Sigmoid colon (tissue), 7 donors: Measurements from ENCODE around the gene KIF1A. TPM values are rescaled to one million over a fixed set of nuclear protein-coding genes. Genes with fewer than 3 reads are reported as not detected.

Source experiments
- DNase-seq: peaks from one replicate; pipeline ENCODE4 v3.0.0-alpha.2; 2019
- H3K27ac ChIP-seq, 4 donors: fragments of 200-600 bp; sonication (generic); one replicate each; pipeline ENCODE4 v1.5.1; 2016 to 2019; ENCODE audit warnings: mild to moderate bottlenecking in 1 of 4
- H3K27me3 ChIP-seq, 3 donors: fragments of 200-600 bp; sonication (generic); one replicate each; pipeline ENCODE4 v1.5.1; 2019; ENCODE audit warnings: mild to moderate bottlenecking in 1 of 3
- H3K36me3 ChIP-seq, 4 donors: fragments of 200-600 bp; sonication (generic); one replicate each; pipeline ENCODE4 v1.5.1; 2016 to 2019
- H3K4me1 ChIP-seq, 4 donors: fragments of 200-600 bp; sonication (generic); one replicate each; pipeline ENCODE4 v1.5.1; 2017 to 2019
- H3K4me3 ChIP-seq, 4 donors: fragments of 200-600 bp; sonication (generic); one replicate each; pipeline ENCODE4 v1.5.1; 2017 to 2019; ENCODE audit warnings: mild to moderate bottlenecking in 2 of 4, moderate library complexity in 1 of 4
- H3K9me3 ChIP-seq, 4 donors: fragments of 200-600 bp in 3 of 4; sonication (generic) in 3 of 4; one replicate each; pipeline versions ENCODE4 v1.5.1 to v1.6.1; 2013 to 2019
- CTCF ChIP-seq, 4 experiments: fragments of 450-650 bp in 3 of 4; fragments of 200-600 bp in 1 of 4; IDR thresholded peaks; one replicate each; pipeline ENCODE4 v1.5.1; 2016 to 2019; ENCODE audit warnings: antibody characterized with exemption in 4 of 4, mild to moderate bottlenecking in 3 of 4, moderate library complexity in 2 of 4
- EP300 ChIP-seq, 4 donors: sonication (generic); formaldehyde crosslinking; IDR thresholded peaks; one replicate each; pipeline ENCODE4 v1.6.1; 2017; ENCODE audit warnings: antibody characterized with exemption in 4 of 4
- POLR2A ChIP-seq, 2 donors: fragments of 450-650 bp; IDR thresholded peaks; one replicate each; pipeline ENCODE4 v1.6.1; 2016; ENCODE audit warnings: antibody characterized with exemption in 2 of 2, mild to moderate bottlenecking in 2 of 2, moderate library complexity in 2 of 2
- POLR2AphosphoS5 ChIP-seq, 4 donors: sonication (generic); formaldehyde crosslinking; IDR thresholded peaks; one replicate each; pipeline ENCODE4 v1.6.1; 2017; ENCODE audit warnings: antibody characterized with exemption in 4 of 4
- WGBS, 2 donors: extraction: QIAGEN DNeasy Blood & Tissue Kit; methylation state at CpG; one replicate each; pipeline ENCODE4 v1.1.7; 2013; 5-methylcytosine and 5-hydroxymethylcytosine counted together
- intact Hi-C: fragments of 100-400 bp; cut with DNase I; formaldehyde crosslinking; loops from one replicate; pipeline ENCODE4 v1.15.1; 2023
- polyA plus RNA-seq, 3 donors: library from polyadenylated mRNA; stranded (reverse); fragments of 200-250 nt; gene quantifications; one replicate each; pipeline ENCODE4 v1.2.3, GENCODE V29; 2013
- total RNA-seq, 4 donors: library from RNA; depleted of rRNA; stranded (reverse); fragments of >200 nt; gene quantifications; one replicate each; pipeline ENCODE4 v1.1.0, GENCODE V29; 2016
- donor health status: healthy with polysubstance abuse.
- donor health status: Bipolar disorder and iron deficiency.
- donor health status: healthy.

The KIF1A gene
- total and polyA plus RNA-seq, 7 donors: under 0.01 to 9.7 (median 4.4) TPM

GRCh38 chr2:240746671-240747070, 73.3 kb downstream of the KIF1A start:
- TF ChIP-seq CTCF (IDR thresholded peaks at IDR 0.05) (no peak), POLR2AphosphoS5 (IDR thresholded peaks at IDR 0.05) (no peak), POLR2A (IDR thresholded peaks at IDR 0.05) (no peak), EP300 (IDR thresholded peaks at IDR 0.05) (no peak)
- DNase-seq: no peak
- no peaks in the 10 kb centered on the region for H3K36me3 ChIP-seq
- intact Hi-C loops: no loop called here
- H3K27ac ChIP-seq: no peak overlapping the region
- no peaks in the 10 kb centered on the region for H3K27me3 ChIP-seq
- H3K9me3 ChIP-seq: no peaks in the 10 kb centered on the region
- H3K4me3 ChIP-seq: no peak overlapping the region
- WGBS, 2 donors: 94% methylated on average over 16 of the region's 16 CpGs
- no peaks in the 10 kb centered on the region for H3K4me1 ChIP-seq

- no peak overlapping the region for H3K27ac ChIP-seq
- DNase-seq: no peak
- intact Hi-C loops: no loop called here
- no peaks in the 10 kb centered on the region for H3K27me3 ChIP-seq
- no peaks in the 10 kb centered on the region for H3K9me3 ChIP-seq
- no peak overlapping the region for H3K4me3 ChIP-seq
- TF ChIP-seq POLR2A (IDR thresholded peaks at IDR 0.05) (no peak), CTCF (IDR thresholded peaks at IDR 0.05) (no peak), POLR2AphosphoS5 (IDR thresholded peaks at IDR 0.05) (no peak), EP300 (IDR thresholded peaks at IDR 0.05) (no peak)
- no peaks in the 10 kb centered on the region for H3K4me1 ChIP-seq
- 82 to 90% methylated on average over 15 of the region's 15 CpGs for WGBS, 2 donors
- H3K36me3 ChIP-seq: no peaks in the 10 kb centered on the region
Measured at GRCh38 chr2:240745962-240746361, 74.1 kb downstream of the KIF1A start.

GRCh38 chr2:240745456-240745855, 74.6 kb downstream of the KIF1A start:
- no peak for DNase-seq
- H3K9me3 ChIP-seq: no peaks in the 10 kb centered on the region
- intact Hi-C loops: no loop called here
- no peak overlapping the region for H3K27ac ChIP-seq
- H3K36me3 ChIP-seq: no peaks in the 10 kb centered on the region
- H3K4me1 ChIP-seq: no peaks in the 10 kb centered on the region
- TF ChIP-seq EP300 (IDR thresholded peaks at IDR 0.05): no peak
- no peak for TF ChIP-seq POLR2A (IDR thresholded peaks at IDR 0.05)
- no peak for TF ChIP-seq POLR2AphosphoS5 (IDR thresholded peaks at IDR 0.05)
- no peak for TF ChIP-seq CTCF (IDR thresholded peaks at IDR 0.05)
- no peak overlapping the region for H3K4me3 ChIP-seq
- no peaks in the 10 kb centered on the region for H3K27me3 ChIP-seq
- 90 to 93% methylated on average over 15 of the region's 15 CpGs for WGBS, 2 donors

GRCh38 chr2:240742602-240743095, 77.4 kb downstream of the KIF1A start:
- no peaks in the 10 kb centered on the region for H3K9me3 ChIP-seq
- 78 to 86% methylated on average over 13 of the region's 13 CpGs for WGBS, 2 donors

More at GRCh38 chr2:240742602-240743095, 77.4 kb downstream of the KIF1A start:
- no peaks in the 10 kb centered on the region for H3K27me3 ChIP-seq
- DNase-seq: no peak
- H3K4me3 ChIP-seq: no peak overlapping the region
- peaks cover 0 to 8% (median 6%) of the 10 kb centered on the region in 4 donors for H3K4me1 ChIP-seq
- intact Hi-C loops: no loop called here
- no peak overlapping the region for H3K27ac ChIP-seq
- no peaks in the 10 kb centered on the region for H3K36me3 ChIP-seq
- TF ChIP-seq POLR2A (IDR thresholded peaks at IDR 0.05): no peak
- TF ChIP-seq CTCF (IDR thresholded peaks at IDR 0.05): no peak
- TF ChIP-seq POLR2AphosphoS5 (IDR thresholded peaks at IDR 0.05): no peak
- TF ChIP-seq EP300 (IDR thresholded peaks at IDR 0.05): no peak
